ENCODE data around the gene RERGL. TPM values are rescaled to one million over a fixed set of nuclear protein-coding genes. Genes with fewer than 3 reads are reported as not detected.
"Not testable (repeated sequence)": the region's sequence is repeated elsewhere in the genome, so short reads cannot be mapped to it uniquely, and the experiment has no call there.

Gene RERGL
- total RNA-seq, 1 experiment from 2014 or later, result not detected

DNA sequence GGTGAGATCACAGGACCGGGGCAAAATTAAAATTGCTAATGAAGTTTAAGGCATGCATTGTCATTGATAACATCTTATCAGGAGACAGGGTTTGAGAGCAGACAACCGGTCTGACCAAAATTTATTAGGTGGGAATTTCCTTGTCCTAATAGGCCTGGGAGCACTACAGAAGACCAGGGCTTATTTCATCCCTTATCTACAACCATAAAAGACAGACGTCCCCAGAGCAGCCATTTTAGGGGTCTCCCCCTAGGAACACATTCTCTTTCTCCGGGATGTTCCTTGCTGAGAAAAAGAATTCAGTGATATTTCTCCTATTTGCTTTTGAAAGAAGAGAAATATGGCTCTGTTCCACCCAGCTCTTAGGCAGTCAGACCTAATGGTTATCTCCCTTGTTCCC is 27.1 kb downstream of the RERGL start:
- not testable (repeated sequence) for H3K27ac ChIP-seq (ENCODE audit: low read length)

DNA sequence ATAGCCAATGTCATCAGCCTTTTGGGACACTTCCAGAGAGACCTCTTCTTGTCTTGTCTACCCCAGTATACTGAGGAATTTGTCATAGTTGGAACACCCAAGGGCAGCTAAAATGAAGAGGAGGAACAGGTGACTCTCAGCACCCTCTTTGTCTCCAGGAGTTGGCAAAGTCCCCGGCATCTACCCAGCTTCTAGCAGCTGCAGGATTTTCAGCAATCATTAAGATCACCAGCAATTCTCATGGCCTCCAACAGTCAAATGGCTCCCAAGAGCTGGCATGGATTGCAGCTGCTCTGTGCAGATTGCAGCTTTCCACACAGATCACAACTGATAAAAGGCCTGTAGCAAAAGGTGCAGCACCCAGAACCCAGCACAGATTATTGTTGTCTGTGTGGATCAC is 32.9 kb downstream of the RERGL start:
- Histone ChIP-seq H3K4me3 (ENCODE audit: low read length) (no peak overlapping the region), H3K27ac (ENCODE audit: low read length) (no peak overlapping the region), H3K9ac (ENCODE audit: low read length) (no peak overlapping the region), H3K27me3 (ENCODE audit: low read length) (no peaks in the 10 kb centered on the region), H3K36me3 (ENCODE audit: insufficient read depth, low read length) (no peaks in the 10 kb centered on the region), H2AFZ (ENCODE audit: low read length) (no peak overlapping the region), H4K20me1 (ENCODE audit: insufficient read depth, low read depth, low read length) (no peaks in the 10 kb centered on the region), H3K4me1 (ENCODE audit: low read length) (no peaks in the 10 kb centered on the region), H3K4me2 (ENCODE audit: low read depth, low read length, poor library complexity, severe bottlenecking) (no peak overlapping the region), H3K79me2 (ENCODE audit: low read length) (no peaks in the 10 kb centered on the region), H3K9me3 (ENCODE audit: low read length) (peaks cover 36% of the 10 kb centered on the region), H3K9me2 (replicated peaks; ENCODE audit: insufficient read depth, low read length) (no peaks in the 10 kb centered on the region)
- no peak for DNase-seq

More for the DNA sequence above, 27.1 kb downstream of the RERGL start:
- H3K36me3 ChIP-seq (ENCODE audit: insufficient read depth, low read length); H3K9ac ChIP-seq (ENCODE audit: low read length); H3K4me2 ChIP-seq (ENCODE audit: low read depth, low read length, poor library complexity, severe bottlenecking); DNase-seq; H3K9me2 ChIP-seq (replicated peaks; ENCODE audit: insufficient read depth, low read length); H4K20me1 ChIP-seq (ENCODE audit: insufficient read depth, low read depth, low read length); H3K27me3 ChIP-seq (ENCODE audit: low read length); H2AFZ ChIP-seq (ENCODE audit: low read length); H3K79me2 ChIP-seq (ENCODE audit: low read length); H3K4me1 ChIP-seq (ENCODE audit: low read length); H3K4me3 ChIP-seq (ENCODE audit: low read length): not testable (repeated sequence)
- peaks cover 33% of the 10 kb centered on the region for H3K9me3 ChIP-seq (ENCODE audit: low read length)

DNA sequence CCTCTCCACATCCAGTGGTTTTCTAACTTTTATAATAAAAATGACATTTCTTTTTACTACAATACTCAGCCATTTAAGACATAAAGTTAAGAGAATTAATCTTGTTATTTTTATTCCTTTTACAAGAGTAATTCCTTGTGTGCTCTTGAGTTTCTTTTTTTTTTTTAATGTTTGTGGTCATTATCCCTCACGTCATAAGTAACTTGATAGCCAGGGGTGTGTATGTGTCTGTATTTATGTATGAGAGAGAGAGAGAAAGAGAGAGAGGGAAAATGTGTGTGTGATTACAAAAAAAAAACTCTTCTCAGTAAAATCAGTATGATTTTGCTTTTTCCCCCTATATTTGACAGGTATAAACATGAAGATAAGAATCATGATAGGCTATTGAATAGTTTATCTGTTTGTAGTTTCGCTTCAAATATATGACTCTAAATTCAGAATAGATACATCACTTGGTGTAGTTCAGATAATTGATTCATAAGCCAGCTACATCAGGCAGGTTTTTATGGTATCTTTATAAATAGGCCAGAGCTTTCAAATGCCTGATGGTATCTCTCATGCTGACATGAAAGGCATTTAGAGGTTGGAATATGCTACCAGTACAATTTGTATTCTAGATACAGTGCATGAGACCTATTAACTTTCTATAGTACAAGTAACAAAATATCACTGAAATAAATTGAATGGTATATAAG is 34.9 kb downstream of the RERGL start:
- no peak overlapping the region for H3K27ac ChIP-seq (ENCODE audit: low read length)
- no peaks in the 10 kb centered on the region for H3K27me3 ChIP-seq (ENCODE audit: low read length)
- H3K9me3 ChIP-seq (ENCODE audit: low read length), result peaks cover 33% of the 10 kb centered on the region
- no peaks in the 10 kb centered on the region for H3K4me1 ChIP-seq (ENCODE audit: low read length)
- no peaks in the 10 kb centered on the region for H4K20me1 ChIP-seq (ENCODE audit: insufficient read depth, low read depth, low read length)
- no peak overlapping the region for H2AFZ ChIP-seq (ENCODE audit: low read length)
- no peaks in the 10 kb centered on the region for H3K36me3 ChIP-seq (ENCODE audit: insufficient read depth, low read length)
- no peak overlapping the region for H3K4me2 ChIP-seq (ENCODE audit: low read depth, low read length, poor library complexity, severe bottlenecking)
- H3K79me2 ChIP-seq (ENCODE audit: low read length), result no peaks in the 10 kb centered on the region
- no peaks in the 10 kb centered on the region for H3K9me2 ChIP-seq (replicated peaks; ENCODE audit: insufficient read depth, low read length)
- DNase-seq, result no peak
- no peak overlapping the region for H3K9ac ChIP-seq (ENCODE audit: low read length)
- H3K4me3 ChIP-seq (ENCODE audit: low read length), result no peak overlapping the region

DNA sequence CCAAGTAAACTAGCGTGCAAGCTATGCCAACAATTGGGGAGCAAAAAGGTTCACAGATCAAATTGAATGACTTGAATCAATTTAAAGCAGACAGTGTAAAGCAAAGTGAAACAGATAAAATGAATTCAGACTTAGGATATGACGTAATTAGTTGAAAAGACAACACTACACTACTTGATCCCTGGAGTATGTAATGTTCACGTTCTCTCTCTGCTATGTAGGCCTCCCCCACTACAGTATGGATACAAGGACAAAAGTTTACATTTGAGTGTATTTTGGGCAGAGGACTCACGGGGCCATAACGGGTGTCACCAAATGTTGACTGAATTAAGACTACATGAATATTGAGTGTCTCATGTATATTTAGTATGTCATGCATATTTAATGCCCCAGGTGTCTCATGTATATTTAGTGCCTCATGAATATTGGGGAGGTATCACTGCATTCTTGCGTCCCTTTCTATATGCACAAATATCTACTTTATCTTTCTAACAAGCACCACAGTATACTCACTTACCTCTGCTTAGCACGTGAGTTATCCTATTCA is 44.5 kb downstream of the RERGL start:
- Histone ChIP-seq H3K27ac (ENCODE audit: low read length) (no peak overlapping the region), H3K9me3 (ENCODE audit: low read length) (peaks cover 7% of the 10 kb centered on the region; the same call in 1 of the 2 replicates), H3K4me3 (ENCODE audit: low read length) (no peak overlapping the region), H3K9ac (ENCODE audit: low read length) (no peak overlapping the region), H2AFZ (ENCODE audit: low read length) (no peak overlapping the region), H3K4me1 (ENCODE audit: low read length) (no peaks in the 10 kb centered on the region), H3K27me3 (ENCODE audit: low read length) (no peaks in the 10 kb centered on the region), H3K4me2 (ENCODE audit: low read depth, low read length, poor library complexity, severe bottlenecking) (no peak overlapping the region), H4K20me1 (ENCODE audit: insufficient read depth, low read depth, low read length) (no peaks in the 10 kb centered on the region), H3K79me2 (ENCODE audit: low read length) (no peaks in the 10 kb centered on the region), H3K36me3 (ENCODE audit: insufficient read depth, low read length) (no peaks in the 10 kb centered on the region), H3K9me2 (replicated peaks; ENCODE audit: insufficient read depth, low read length) (no peaks in the 10 kb centered on the region)
- DNase-seq, result no peak

DNA sequence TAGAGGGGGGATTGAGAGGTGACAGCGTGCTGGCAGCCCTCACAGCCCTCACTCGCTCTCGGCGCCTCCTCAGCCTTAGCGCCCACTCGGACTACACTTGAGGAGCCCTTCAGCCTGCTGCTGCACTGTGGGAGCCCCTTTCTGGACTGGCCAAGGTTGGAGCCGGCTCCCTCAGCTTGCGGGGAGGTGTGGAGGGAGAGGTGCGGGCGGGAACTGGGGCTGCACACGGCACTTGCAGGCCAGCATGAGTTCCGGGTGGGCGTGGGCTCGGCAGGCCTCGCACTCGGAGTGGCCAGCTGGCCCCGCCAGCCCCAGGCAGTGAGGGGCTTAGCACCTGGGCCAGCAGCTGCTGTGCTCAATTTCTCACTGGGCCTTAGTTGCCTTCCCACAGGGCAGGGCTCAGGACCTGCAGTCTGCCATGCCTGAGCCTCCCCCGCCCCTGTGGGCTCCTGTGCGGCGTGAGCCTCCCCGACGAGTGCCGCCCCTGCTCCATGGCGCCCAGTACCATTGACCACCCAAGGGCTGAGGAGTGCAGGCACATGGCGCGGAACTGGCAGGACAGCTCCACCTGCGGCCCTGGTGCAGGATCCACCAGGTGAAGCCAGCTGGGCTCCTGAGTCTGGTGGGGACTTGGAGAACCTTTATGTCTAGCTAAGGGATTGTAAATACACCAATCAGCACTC is 49.8 kb downstream of the RERGL start:
- H3K9me2 ChIP-seq (replicated peaks; ENCODE audit: insufficient read depth, low read length); H3K36me3 ChIP-seq (ENCODE audit: insufficient read depth, low read length); H3K9ac ChIP-seq (ENCODE audit: low read length); H3K27ac ChIP-seq (ENCODE audit: low read length); H3K27me3 ChIP-seq (ENCODE audit: low read length); H4K20me1 ChIP-seq (ENCODE audit: insufficient read depth, low read depth, low read length); H3K4me3 ChIP-seq (ENCODE audit: low read length); H2AFZ ChIP-seq (ENCODE audit: low read length); H3K9me3 ChIP-seq (ENCODE audit: low read length); H3K4me2 ChIP-seq (ENCODE audit: low read depth, low read length, poor library complexity, severe bottlenecking); H3K79me2 ChIP-seq (ENCODE audit: low read length); H3K4me1 ChIP-seq (ENCODE audit: low read length); DNase-seq: not testable (repeated sequence)

Other genes starting within 250 kb of the RERGL start
- not detected in 2 replicates for gene PIK3C2G, start 171.3 kb upstream of the RERGL start, total RNA-seq (2014; rRNA removed; shearing (Covaris generic); ENCODE audit: low replicate concordance)

Measured in Karpas-422 (cell line).